Measurements from ENCODE around the gene COL13A1.

DNA sequence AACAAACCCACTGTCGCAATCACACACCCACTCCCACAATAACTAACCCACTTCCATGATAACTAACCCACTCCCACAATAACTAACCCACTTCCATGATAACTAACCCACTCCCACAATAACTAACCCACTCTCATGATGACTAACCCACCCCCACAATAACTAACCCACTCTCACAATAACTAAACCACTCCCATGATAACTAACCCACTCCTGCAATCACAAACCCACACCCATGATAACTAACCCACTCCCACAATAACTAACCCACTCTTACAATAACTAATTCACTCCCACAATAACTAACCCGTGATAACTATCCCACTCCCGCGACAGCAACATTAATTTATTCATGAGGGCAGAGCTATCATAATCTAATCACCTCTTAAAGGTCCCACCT lies 105.8 kb downstream of the COL13A1 start:
- TF ChIP-seq, protein P1, sequence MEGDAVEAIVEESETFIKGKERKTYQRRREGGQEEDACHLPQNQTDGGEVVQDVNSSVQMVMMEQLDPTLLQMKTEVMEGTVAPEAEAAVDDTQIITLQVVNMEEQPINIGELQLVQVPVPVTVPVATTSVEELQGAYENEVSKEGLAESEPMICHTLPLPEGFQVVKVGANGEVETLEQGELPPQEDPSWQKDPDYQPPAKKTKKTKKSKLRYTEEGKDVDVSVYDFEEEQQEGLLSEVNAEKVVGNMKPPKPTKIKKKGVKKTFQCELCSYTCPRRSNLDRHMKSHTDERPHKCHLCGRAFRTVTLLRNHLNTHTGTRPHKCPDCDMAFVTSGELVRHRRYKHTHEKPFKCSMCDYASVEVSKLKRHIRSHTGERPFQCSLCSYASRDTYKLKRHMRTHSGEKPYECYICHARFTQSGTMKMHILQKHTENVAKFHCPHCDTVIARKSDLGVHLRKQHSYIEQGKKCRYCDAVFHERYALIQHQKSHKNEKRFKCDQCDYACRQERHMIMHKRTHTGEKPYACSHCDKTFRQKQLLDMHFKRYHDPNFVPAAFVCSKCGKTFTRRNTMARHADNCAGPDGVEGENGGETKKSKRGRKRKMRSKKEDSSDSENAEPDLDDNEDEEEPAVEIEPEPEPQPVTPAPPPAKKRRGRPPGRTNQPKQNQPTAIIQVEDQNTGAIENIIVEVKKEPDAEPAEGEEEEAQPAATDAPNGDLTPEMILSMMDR (IDR thresholded peaks at IDR 0.05) = no peak
- TF ChIP-seq POLR2A (IDR thresholded peaks at IDR 0.05) = no peak

Measured in adrenal gland (tissue), 5 donors.